HEK293 (cell line): ENCODE data around the gene SOX12.
A peak's percentile ranks its signal among the peaks of the same experiment; 100 is the strongest.

ENCODE experiments used
- HOXC10 ChIP-seq: sonication (generic); formaldehyde crosslinking; IDR thresholded peaks from 2 replicates; pipeline ENCODE4 v1.8.1; 2023; ENCODE audit warnings: mild to moderate bottlenecking, missing genetic modification reagents
- OSR2 ChIP-seq: fragments of 450-650 bp; formaldehyde crosslinking; IDR thresholded peaks from 2 replicates; pipeline ENCODE4 v1.5.1; 2016; ENCODE audit warnings: missing biosample characterization, missing genetic modification characterization
- OVOL3 ChIP-seq: fragments of 450-650 bp; formaldehyde crosslinking; IDR thresholded peaks from 2 replicates; pipeline ENCODE4 v1.5.1; 2016; ENCODE audit warnings: missing biosample characterization, missing genetic modification characterization
- REPIN1 ChIP-seq: fragments of 450-650 bp; formaldehyde crosslinking; IDR thresholded peaks from 2 replicates; pipeline ENCODE4 v1.5.1; 2017; ENCODE audit warnings: missing biosample characterization, missing genetic modification characterization, low read depth
- ZBTB21 ChIP-seq: fragments of 450-650 bp; formaldehyde crosslinking; IDR thresholded peaks from 2 replicates; pipeline ENCODE4 v1.5.1; 2017; ENCODE audit warnings: missing biosample characterization, missing genetic modification characterization
- ZFHX2 ChIP-seq: fragments of 450-650 bp; formaldehyde crosslinking; conservative IDR thresholded peaks from 2 replicates; pipeline ENCODE4 v1.5.1; 2016; ENCODE audit warnings: missing biosample characterization, missing genetic modification characterization
- ZNF132 ChIP-seq: fragments of 450-650 bp; formaldehyde crosslinking; IDR thresholded peaks from 2 replicates; pipeline ENCODE4 v1.5.1; 2017; ENCODE audit warnings: missing biosample characterization, missing genetic modification characterization, borderline replicate concordance
- ZNF133 ChIP-seq: fragments of 450-650 bp; formaldehyde crosslinking; IDR thresholded peaks from 2 replicates; pipeline ENCODE4 v1.5.1; 2016; ENCODE audit warnings: missing biosample characterization, missing genetic modification characterization
- ZNF266 ChIP-seq: fragments of 450-650 bp; formaldehyde crosslinking; IDR thresholded peaks from 2 replicates; pipeline ENCODE4 v1.5.1; 2016; ENCODE audit warnings: missing biosample characterization, missing genetic modification characterization, low read depth
- ZNF394 ChIP-seq: fragments of 450-650 bp; formaldehyde crosslinking; IDR thresholded peaks from 2 replicates; pipeline ENCODE4 v1.5.1; 2016; ENCODE audit warnings: missing biosample characterization, missing genetic modification characterization, mild to moderate bottlenecking, moderate library complexity, borderline replicate concordance
- ZNF514 ChIP-seq: fragments of 450-650 bp; formaldehyde crosslinking; IDR thresholded peaks from 2 replicates; pipeline ENCODE4 v1.5.1; 2016; ENCODE audit warnings: missing biosample characterization, missing genetic modification characterization
- ZNF621 ChIP-seq: fragments of 450-650 bp; formaldehyde crosslinking; IDR thresholded peaks from 2 replicates; pipeline ENCODE4 v1.5.1; 2017; ENCODE audit warnings: missing biosample characterization, missing genetic modification characterization
- ZNF785 ChIP-seq: fragments of 450-650 bp; formaldehyde crosslinking; IDR thresholded peaks from 2 replicates; pipeline ENCODE4 v1.5.1; 2016; ENCODE audit warnings: missing biosample characterization, missing genetic modification characterization
- ZNF792 ChIP-seq: fragments of 450-650 bp; formaldehyde crosslinking; IDR thresholded peaks from 2 replicates; pipeline ENCODE4 v1.5.1; 2016; ENCODE audit warnings: missing biosample characterization, missing genetic modification characterization
- TF ChIP-seq, protein P1 (sequence below): fragments of 450-650 bp; formaldehyde crosslinking; IDR thresholded peaks from 2 replicates; pipeline ENCODE4 v1.5.1; 2016; ENCODE audit warnings: missing biosample characterization, missing genetic modification characterization, borderline replicate concordance
- TF ChIP-seq, protein P2 (sequence below): fragments of 450-650 bp; formaldehyde crosslinking; IDR thresholded peaks from 2 replicates; pipeline ENCODE4 v1.5.1; 2016; ENCODE audit warnings: missing biosample characterization, missing genetic modification characterization
- TF ChIP-seq, protein P3 (sequence below): fragments of 450-650 bp; formaldehyde crosslinking; IDR thresholded peaks from 2 replicates; pipeline ENCODE4 v1.5.1; 2016; ENCODE audit warnings: missing biosample characterization, missing genetic modification characterization

The SOX12 gene

DNA sequence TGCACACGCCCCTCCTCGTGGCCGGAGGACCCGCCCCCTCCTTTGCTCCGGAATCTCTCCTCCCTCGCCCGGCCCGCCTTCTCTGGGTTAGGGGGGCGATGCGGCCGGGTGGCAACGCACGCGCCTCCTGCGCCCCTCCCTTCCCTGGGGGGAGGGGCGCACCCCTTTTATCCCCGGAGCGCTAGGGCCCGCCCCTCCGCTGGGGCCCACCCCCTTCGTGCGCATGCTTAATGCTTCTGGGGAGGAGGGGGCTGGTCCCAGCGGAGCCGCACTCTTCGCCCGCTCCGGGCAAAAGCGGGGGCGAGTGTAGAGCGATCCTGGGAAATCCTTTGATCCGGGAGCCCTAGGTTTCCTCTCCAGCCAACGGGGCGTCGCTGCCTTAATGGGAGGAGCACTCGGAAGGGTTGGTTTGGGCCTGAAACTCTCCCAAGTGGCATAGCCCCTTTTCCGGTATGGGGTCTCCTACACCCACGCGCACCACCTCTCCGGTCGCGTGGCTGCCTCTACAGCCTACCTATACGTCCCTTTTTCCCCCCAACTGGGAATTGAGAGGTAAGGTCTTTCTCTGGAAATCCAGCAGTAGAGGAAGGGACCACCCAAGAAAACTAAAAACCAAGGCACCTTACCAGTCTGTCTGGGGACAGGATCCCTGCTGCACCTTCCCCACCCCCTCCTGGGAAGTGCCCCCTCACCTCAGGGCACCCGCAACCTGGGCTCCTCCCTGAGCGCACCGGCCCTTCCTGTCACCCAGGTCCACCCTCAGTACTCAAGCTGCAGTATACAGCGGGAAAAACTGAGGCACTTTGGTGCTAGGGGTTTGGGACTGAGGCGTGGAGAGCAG, 2.1 kb downstream of the SOX12 start (continued):
- TF ChIP-seq, protein P1, sequence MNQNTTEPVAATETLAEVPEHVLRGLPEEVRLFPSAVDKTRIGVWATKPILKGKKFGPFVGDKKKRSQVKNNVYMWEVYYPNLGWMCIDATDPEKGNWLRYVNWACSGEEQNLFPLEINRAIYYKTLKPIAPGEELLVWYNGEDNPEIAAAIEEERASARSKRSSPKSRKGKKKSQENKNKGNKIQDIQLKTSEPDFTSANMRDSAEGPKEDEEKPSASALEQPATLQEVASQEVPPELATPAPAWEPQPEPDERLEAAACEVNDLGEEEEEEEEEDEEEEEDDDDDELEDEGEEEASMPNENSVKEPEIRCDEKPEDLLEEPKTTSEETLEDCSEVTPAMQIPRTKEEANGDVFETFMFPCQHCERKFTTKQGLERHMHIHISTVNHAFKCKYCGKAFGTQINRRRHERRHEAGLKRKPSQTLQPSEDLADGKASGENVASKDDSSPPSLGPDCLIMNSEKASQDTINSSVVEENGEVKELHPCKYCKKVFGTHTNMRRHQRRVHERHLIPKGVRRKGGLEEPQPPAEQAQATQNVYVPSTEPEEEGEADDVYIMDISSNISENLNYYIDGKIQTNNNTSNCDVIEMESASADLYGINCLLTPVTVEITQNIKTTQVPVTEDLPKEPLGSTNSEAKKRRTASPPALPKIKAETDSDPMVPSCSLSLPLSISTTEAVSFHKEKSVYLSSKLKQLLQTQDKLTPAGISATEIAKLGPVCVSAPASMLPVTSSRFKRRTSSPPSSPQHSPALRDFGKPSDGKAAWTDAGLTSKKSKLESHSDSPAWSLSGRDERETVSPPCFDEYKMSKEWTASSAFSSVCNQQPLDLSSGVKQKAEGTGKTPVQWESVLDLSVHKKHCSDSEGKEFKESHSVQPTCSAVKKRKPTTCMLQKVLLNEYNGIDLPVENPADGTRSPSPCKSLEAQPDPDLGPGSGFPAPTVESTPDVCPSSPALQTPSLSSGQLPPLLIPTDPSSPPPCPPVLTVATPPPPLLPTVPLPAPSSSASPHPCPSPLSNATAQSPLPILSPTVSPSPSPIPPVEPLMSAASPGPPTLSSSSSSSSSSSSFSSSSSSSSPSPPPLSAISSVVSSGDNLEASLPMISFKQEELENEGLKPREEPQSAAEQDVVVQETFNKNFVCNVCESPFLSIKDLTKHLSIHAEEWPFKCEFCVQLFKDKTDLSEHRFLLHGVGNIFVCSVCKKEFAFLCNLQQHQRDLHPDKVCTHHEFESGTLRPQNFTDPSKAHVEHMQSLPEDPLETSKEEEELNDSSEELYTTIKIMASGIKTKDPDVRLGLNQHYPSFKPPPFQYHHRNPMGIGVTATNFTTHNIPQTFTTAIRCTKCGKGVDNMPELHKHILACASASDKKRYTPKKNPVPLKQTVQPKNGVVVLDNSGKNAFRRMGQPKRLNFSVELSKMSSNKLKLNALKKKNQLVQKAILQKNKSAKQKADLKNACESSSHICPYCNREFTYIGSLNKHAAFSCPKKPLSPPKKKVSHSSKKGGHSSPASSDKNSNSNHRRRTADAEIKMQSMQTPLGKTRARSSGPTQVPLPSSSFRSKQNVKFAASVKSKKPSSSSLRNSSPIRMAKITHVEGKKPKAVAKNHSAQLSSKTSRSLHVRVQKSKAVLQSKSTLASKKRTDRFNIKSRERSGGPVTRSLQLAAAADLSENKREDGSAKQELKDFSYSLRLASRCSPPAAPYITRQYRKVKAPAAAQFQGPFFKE = no peak
- TF ChIP-seq ZNF132 = no peak
- TF ChIP-seq ZNF785 (tag by site-specific recombination) = no peak
- TF ChIP-seq ZNF266 (tag by site-specific recombination) = no peak
- no peak for TF ChIP-seq ZNF133 (tag by site-specific recombination)
- peak; percentile 40; the same call in 1 of the 2 replicates for TF ChIP-seq OSR2 (tag by site-specific recombination)
- peak; percentile 85 for TF ChIP-seq ZFHX2 (tag by site-specific recombination)
- TF ChIP-seq, protein P2, sequence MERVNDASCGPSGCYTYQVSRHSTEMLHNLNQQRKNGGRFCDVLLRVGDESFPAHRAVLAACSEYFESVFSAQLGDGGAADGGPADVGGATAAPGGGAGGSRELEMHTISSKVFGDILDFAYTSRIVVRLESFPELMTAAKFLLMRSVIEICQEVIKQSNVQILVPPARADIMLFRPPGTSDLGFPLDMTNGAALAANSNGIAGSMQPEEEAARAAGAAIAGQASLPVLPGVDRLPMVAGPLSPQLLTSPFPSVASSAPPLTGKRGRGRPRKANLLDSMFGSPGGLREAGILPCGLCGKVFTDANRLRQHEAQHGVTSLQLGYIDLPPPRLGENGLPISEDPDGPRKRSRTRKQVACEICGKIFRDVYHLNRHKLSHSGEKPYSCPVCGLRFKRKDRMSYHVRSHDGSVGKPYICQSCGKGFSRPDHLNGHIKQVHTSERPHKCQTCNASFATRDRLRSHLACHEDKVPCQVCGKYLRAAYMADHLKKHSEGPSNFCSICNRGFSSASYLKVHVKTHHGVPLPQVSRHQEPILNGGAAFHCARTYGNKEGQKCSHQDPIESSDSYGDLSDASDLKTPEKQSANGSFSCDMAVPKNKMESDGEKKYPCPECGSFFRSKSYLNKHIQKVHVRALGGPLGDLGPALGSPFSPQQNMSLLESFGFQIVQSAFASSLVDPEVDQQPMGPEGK (tag by site-specific recombination) = peak; percentile 95
- TF ChIP-seq ZNF514 (tag by site-specific recombination) = no peak
- no peak for TF ChIP-seq ZNF394 (tag by site-specific recombination)
- TF ChIP-seq HOXC10 = no peak
- no peak for TF ChIP-seq REPIN1
- no peak for TF ChIP-seq ZNF792 (tag by site-specific recombination)
- TF ChIP-seq, protein P3, sequence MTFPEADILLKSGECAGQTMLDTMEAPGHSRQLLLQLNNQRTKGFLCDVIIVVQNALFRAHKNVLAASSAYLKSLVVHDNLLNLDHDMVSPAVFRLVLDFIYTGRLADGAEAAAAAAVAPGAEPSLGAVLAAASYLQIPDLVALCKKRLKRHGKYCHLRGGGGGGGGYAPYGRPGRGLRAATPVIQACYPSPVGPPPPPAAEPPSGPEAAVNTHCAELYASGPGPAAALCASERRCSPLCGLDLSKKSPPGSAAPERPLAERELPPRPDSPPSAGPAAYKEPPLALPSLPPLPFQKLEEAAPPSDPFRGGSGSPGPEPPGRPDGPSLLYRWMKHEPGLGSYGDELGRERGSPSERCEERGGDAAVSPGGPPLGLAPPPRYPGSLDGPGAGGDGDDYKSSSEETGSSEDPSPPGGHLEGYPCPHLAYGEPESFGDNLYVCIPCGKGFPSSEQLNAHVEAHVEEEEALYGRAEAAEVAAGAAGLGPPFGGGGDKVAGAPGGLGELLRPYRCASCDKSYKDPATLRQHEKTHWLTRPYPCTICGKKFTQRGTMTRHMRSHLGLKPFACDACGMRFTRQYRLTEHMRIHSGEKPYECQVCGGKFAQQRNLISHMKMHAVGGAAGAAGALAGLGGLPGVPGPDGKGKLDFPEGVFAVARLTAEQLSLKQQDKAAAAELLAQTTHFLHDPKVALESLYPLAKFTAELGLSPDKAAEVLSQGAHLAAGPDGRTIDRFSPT = peak; percentile 93
- no peak for TF ChIP-seq ZBTB21 (tag by site-specific recombination)
- TF ChIP-seq ZNF621 = no peak
- TF ChIP-seq OVOL3 (tag by site-specific recombination) = no peak
